Measurements from ENCODE around the gene HRNR.

Gene HRNR

DNA sequence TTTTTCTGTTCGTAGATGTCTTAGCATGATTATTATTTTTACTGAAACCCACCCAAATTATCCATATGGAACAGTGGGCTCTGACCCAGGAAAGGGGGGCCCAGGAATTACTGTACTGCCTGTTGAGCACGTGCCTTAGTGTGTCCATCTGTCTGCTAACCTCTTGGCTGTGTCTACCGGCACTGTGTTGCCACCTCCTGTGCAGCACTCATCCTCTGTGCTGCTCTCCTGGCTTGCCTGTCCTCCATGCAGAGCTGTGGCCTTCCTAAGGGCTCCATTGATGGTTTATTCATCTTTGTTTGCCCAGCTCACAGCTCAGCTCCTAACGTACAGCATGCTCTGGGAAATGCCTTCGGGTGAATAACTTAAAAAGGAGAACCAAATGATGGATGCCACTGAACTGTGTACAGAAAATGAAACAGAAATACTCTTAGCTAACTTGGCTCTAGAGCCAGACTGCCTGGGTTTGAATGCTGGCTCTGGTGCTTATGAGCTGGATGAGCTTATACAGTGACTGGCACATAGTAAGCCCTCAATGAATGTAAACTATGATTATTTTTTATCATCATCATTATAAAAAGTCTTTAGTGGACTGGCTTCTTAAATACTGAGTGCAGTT is 53.6 kb downstream of the HRNR start:
- TF ChIP-seq, protein P1, sequence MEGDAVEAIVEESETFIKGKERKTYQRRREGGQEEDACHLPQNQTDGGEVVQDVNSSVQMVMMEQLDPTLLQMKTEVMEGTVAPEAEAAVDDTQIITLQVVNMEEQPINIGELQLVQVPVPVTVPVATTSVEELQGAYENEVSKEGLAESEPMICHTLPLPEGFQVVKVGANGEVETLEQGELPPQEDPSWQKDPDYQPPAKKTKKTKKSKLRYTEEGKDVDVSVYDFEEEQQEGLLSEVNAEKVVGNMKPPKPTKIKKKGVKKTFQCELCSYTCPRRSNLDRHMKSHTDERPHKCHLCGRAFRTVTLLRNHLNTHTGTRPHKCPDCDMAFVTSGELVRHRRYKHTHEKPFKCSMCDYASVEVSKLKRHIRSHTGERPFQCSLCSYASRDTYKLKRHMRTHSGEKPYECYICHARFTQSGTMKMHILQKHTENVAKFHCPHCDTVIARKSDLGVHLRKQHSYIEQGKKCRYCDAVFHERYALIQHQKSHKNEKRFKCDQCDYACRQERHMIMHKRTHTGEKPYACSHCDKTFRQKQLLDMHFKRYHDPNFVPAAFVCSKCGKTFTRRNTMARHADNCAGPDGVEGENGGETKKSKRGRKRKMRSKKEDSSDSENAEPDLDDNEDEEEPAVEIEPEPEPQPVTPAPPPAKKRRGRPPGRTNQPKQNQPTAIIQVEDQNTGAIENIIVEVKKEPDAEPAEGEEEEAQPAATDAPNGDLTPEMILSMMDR (IDR thresholded peaks at IDR 0.05; ENCODE audit: control insufficient read depth, extremely low read depth, insufficient read depth), result no peak
- no peak for DNase-seq (ENCODE audit: low read depth)

DNA sequence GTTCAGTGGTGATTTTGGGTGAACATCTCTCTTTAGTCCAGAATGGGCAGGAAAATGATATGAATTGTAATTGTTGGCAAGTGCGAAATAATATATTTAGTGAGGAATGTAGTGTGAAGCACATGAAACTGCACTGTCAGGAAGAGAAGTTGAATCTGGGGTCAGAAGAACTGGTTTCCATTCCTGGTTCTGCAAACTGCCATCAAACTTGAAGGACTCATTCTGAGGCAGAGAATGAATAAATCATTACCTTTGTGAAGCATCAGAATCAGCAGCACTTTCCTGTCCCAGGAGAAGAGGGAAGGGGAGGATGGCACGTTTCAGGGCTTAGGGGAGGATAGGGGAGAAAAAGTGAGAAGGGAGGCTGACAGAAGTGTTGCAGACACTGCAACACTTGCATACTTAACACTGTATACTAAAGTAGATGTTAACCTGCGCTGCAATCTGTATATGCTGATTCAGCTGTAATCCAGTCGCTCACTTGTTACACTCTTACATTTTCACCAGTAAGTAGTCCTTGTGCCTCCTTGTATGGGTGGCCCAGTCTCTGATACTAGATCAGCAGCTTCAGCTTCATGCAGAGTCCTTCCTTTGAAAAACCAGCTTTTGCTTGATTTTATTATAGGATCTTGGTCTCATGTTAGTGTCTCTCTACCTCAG is 54.5 kb downstream of the HRNR start:
- TF ChIP-seq, protein P1 (IDR thresholded peaks at IDR 0.05; ENCODE audit: control insufficient read depth, extremely low read depth, insufficient read depth), result no peak
- DNase-seq (ENCODE audit: low read depth), result no peak
- no peak overlapping the region for H3K4me3 ChIP-seq (ENCODE audit: low read depth, low read length)

More for the DNA sequence above, 53.6 kb downstream of the HRNR start:
- no peak overlapping the region for H3K4me3 ChIP-seq (ENCODE audit: low read depth, low read length)

DNA sequence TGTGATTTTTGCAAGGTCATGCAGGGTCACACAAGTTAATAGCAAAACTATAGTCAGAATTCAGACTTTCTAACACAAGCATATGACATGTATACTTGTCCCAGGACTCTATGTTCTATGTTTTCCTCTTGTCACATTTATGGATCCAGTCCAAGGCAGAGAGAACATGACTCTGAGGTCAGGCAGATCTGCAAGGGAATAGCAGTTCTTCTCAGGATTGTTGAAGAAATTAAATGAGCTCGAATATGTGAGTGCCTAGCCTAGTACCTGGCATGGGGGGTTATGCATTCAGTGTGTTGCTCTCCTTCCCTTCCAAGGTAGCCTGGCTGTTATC is 55.5 kb downstream of the HRNR start:
- TF ChIP-seq, protein P1 (IDR thresholded peaks at IDR 0.05; ENCODE audit: control insufficient read depth, extremely low read depth, insufficient read depth), result no peak
- H3K4me3 ChIP-seq (ENCODE audit: low read depth, low read length), result no peak overlapping the region
- no peak for DNase-seq (ENCODE audit: low read depth)

DNA sequence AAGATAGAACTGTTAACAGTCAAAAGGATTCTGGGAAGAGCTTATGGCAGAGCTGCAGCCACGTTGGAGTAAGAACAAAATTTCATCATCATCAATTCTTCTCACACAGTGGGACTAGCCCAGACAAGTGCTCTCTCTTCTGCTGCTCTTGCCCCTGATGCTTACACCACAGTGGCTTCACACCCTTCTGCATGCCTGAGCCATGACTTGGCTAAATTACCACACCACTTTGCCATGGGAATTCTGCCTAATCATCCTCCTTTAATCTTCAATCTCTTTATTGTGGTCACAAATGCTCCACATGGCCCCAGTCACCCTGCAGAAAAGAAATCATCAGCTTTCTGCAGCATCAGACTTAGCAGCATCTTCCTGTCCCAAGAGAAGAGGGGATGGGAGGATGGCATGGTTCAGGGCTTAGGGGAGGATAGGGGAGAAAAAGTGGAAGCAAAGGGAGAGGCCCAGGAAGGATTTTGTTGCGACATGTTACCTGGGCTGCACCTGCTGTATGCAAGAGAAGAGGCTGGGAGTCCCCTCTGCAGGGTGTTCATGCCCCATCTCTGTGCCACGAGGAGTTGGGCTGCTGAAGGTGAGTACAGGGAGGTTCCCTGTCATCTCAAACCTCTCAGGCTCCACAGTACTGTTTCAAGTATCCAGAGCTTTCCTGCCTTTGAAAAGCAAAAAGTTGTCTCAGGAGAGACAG is 56.0 kb downstream of the HRNR start:
- TF ChIP-seq, protein P1 (IDR thresholded peaks at IDR 0.05; ENCODE audit: control insufficient read depth, extremely low read depth, insufficient read depth), result no peak
- no peak overlapping the region for H3K4me3 ChIP-seq (ENCODE audit: low read depth, low read length)
- no peak for DNase-seq (ENCODE audit: low read depth)

DNA sequence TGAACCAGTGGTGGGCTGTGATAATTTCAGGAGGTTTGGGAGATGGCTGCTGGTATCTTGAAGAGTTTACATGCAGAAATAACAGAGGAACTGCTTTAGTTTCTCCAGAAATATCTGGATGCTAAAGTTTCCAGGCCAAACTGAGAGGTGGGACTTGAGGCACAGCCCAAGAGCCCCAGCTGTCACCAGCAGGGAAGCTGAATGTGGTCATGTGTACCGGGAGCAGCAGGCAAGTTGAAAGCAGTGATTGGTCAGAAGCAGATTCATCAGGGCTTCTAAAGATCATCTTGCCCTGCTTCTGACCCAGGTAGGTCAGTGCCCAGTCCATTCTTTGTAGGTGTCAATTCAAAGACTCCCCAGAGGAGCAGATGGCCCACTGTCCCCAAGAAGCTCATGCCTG is 57.0 kb downstream of the HRNR start:
- no peak overlapping the region for H3K4me3 ChIP-seq (ENCODE audit: low read depth, low read length)
- TF ChIP-seq, protein P1 (IDR thresholded peaks at IDR 0.05; ENCODE audit: control insufficient read depth, extremely low read depth, insufficient read depth), result no peak
- DNase-seq (ENCODE audit: low read depth), result no peak

DNA sequence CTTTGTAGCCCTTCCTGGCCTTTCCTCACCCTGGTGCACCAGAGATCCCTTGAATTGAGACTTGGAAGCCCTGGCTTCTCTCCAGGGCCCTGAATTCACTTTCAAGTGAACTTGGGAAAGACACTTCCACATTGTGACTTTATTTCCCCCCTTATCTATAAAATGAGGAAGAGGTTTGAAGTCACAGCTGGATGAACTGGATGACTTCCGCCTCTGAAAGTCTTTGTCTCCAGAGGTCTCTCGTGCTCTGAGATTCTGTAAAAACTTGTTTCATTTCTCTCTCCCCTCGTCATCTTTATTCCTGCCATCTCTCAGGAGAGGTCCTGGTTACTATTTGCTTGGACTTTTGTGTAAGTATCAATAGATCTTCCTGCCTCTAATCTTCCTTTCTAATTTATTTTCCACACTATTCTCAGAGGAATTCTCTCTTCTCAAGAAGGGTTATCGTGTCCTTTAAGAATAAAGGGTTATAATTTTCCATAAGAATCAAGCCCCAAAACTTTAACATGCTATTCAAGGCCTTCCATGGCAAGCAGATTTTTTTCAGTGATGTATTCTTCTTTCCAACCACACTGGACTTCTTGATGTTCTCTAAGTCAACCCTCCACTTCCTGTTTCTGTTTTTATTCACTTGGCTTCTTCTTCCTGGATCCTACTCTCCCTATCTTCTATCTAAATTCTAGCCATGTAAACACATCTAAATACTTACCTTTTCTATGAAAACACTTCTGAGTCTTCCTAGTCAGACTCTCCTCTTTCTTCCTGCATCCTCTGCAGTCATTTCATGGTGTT is 58.5 kb downstream of the HRNR start:
- no peak for DNase-seq (ENCODE audit: low read depth)
- H3K4me3 ChIP-seq (ENCODE audit: low read depth, low read length), result no peak overlapping the region
- TF ChIP-seq, protein P1 (IDR thresholded peaks at IDR 0.05; ENCODE audit: control insufficient read depth, extremely low read depth, insufficient read depth), result no peak

Measured in LNCaP clone FGC (cell line).